ENCODE results near the gene RUFY3. TPM values are rescaled to one million over a fixed set of nuclear protein-coding genes. Genes with fewer than 3 reads are reported as not detected.
"Not testable (repeated sequence)": the region's sequence is repeated elsewhere in the genome, so short reads cannot be mapped to it uniquely, and the experiment has no call there.

RUFY3 gene
- total and polyA plus RNA-seq, 7 donors = 6.0 to 73.4 (median 47.4) TPM

DNA sequence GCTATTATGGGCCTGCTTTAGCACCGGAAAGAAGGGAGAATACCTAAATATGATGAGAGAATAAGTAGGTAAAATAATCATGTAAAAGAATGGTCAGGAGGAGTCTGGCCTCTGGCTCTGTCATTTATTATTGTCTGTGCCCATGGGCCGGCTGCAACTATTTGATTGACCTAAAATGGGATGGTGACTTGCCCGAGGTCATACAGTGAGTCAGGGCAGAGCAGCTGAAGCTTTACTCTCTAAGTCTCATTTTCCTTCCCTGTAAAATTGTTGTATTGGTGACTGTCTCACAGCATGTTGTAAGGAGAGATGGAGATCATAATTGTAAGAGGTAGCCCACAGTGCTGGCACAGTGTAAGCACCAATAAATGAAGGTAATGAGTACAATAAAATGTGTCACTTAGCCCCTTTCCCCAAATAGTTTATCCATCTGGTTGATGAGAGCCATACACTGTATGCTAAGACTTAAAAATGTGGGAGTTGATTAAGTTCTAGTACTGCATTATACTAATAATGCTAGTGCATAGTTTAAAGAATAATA is 39.6 kb downstream of the RUFY3 start:
- Histone ChIP-seq H3K36me3 (peaks cover 5 to 31% (median 11%) of the 10 kb centered on the region in 4 donors), H3K9me3 (no peaks in the 10 kb centered on the region), H3K4me3 (no peak overlapping the region), H3K4me1 (peaks cover 0 to 23% (median 14%) of the 10 kb centered on the region in 4 donors), H3K27me3 (no peaks in the 10 kb centered on the region), H3K27ac (no peak overlapping the region)
- intact Hi-C loops (cut with DNase I) = no loop called here
- DNase-seq = no peak
- 92 to 96% methylated on average over 3 of the region's 3 CpGs for WGBS, 2 donors
- TF ChIP-seq POLR2A (IDR thresholded peaks at IDR 0.05) = no peak
- TF ChIP-seq, protein P1, sequence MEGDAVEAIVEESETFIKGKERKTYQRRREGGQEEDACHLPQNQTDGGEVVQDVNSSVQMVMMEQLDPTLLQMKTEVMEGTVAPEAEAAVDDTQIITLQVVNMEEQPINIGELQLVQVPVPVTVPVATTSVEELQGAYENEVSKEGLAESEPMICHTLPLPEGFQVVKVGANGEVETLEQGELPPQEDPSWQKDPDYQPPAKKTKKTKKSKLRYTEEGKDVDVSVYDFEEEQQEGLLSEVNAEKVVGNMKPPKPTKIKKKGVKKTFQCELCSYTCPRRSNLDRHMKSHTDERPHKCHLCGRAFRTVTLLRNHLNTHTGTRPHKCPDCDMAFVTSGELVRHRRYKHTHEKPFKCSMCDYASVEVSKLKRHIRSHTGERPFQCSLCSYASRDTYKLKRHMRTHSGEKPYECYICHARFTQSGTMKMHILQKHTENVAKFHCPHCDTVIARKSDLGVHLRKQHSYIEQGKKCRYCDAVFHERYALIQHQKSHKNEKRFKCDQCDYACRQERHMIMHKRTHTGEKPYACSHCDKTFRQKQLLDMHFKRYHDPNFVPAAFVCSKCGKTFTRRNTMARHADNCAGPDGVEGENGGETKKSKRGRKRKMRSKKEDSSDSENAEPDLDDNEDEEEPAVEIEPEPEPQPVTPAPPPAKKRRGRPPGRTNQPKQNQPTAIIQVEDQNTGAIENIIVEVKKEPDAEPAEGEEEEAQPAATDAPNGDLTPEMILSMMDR (IDR thresholded peaks at IDR 0.05) = no peak
- no peak for TF ChIP-seq EP300 (IDR thresholded peaks at IDR 0.05)
- TF ChIP-seq POLR2AphosphoS5 (IDR thresholded peaks at IDR 0.05) = no peak

- DNase-seq = no peak
- Histone ChIP-seq H3K27me3 (no peaks in the 10 kb centered on the region), H3K27ac (no peak overlapping the region), H3K36me3 (peaks cover 5 to 65% (median 26%) of the 10 kb centered on the region in 4 donors), H3K4me1 (peaks cover 0 to 7% (median 4%) of the 10 kb centered on the region in 4 donors), H3K4me3 (no peak overlapping the region), H3K9me3 (no peaks in the 10 kb centered on the region)
- WGBS, 2 donors = 93 to 95% methylated on average over 1 of the region's 1 CpG
- TF ChIP-seq POLR2A (IDR thresholded peaks at IDR 0.05) (no peak), EP300 (IDR thresholded peaks at IDR 0.05) (no peak), POLR2AphosphoS5 (IDR thresholded peaks at IDR 0.05) (no peak)
- TF ChIP-seq, protein P1 (IDR thresholded peaks at IDR 0.05) = no peak
- intact Hi-C loops (cut with DNase I) = no loop called here
Measured at GRCh38 chr4:70765368-70765767, 43.6 kb downstream of the RUFY3 start.

DNA sequence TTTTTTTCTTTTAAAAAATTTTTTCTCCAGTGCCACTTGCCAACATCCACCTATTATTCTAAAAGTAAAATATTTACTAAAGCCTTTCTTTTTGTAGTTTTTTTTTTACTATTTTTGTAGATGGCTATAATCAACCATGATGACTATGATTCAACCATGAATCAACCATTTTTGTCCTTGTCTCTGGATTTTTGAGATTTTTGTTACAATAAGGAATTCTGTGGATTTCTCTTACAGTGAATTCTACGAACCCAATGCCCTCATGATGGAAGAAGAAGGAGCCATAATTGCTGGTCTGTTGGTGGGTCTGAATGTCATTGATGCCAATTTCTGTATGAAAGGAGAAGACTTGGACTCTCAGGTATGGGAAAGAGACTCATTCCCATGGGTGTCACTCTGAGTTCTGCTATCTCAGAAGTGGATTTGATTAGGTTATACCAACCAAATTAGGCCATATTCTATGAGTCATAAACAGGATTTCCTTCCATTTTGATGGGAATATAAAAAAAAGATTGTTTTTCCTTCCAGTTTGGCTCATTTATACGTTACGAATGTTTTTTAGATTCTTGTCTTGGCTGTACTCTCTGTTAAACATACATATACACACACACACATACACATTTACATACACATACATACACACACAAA is 46.7 kb downstream of the RUFY3 start:
- intact Hi-C loops (cut with DNase I) = no loop called here
- no peaks in the 10 kb centered on the region for H3K27me3 ChIP-seq
- 93 to 96% methylated on average over 3 of the region's 3 CpGs for WGBS, 2 donors

DNA sequence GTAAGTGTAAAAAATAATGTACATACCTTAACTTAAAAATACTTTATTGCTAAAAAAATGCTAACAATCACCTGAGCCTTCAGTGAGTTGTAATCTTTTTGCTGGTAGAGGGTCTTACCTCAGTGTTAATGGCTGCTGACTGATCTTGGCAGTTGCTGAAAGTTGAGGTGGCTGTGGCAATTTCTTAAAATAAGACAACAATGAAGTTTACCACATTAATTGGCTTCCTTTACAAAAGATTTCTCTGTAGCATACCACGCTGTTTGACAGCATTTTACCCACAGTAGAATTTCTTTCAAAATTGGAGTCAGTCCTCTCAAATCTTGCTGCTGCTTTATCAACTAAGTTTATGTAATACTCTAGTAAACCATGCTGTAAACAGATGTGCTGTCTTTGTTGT is 47.6 kb downstream of the RUFY3 start:
- H3K4me3 ChIP-seq; H3K4me1 ChIP-seq; H3K9me3 ChIP-seq; H3K27ac ChIP-seq; DNase-seq; H3K27me3 ChIP-seq; intact Hi-C loops (cut with DNase I): not testable (repeated sequence)
- WGBS, 2 donors = 81 to 99% methylated on average over 1 of the region's 1 CpG
- H3K36me3 ChIP-seq = peaks cover 3 to 83% (median 26%) of the 10 kb centered on the region in 4 donors

More for the DNA sequence above, 46.7 kb downstream of the RUFY3 start:
- TF ChIP-seq POLR2A (IDR thresholded peaks at IDR 0.05) = no peak
- no peak for TF ChIP-seq EP300 (IDR thresholded peaks at IDR 0.05)
- Histone ChIP-seq H3K4me3 (no peak overlapping the region), H3K27ac (no peak overlapping the region), H3K36me3 (peaks cover 5 to 86% (median 32%) of the 10 kb centered on the region in 4 donors), H3K9me3 (no peaks in the 10 kb centered on the region), H3K4me1 (no peaks in the 10 kb centered on the region)
- DNase-seq = no peak

- TF ChIP-seq EP300 (IDR thresholded peaks at IDR 0.05) (no peak), POLR2A (IDR thresholded peaks at IDR 0.05) (no peak), POLR2AphosphoS5 (IDR thresholded peaks at IDR 0.05) (no peak)
- TF ChIP-seq, protein P1 (IDR thresholded peaks at IDR 0.05) = no peak
- 81 to 94% methylated on average over 6 of the region's 6 CpGs for WGBS, 2 donors
- Histone ChIP-seq H3K27ac (no peak overlapping the region), H3K9me3 (no peaks in the 10 kb centered on the region), H3K4me3 (no peak overlapping the region), H3K36me3 (peaks cover 0 to 83% (median 28%) of the 10 kb centered on the region in 4 donors), H3K27me3 (no peaks in the 10 kb centered on the region), H3K4me1 (no peaks in the 10 kb centered on the region)
- intact Hi-C loops (cut with DNase I) = no loop called here
- no peak for DNase-seq
Measured at GRCh38 chr4:70772929-70773555, 51.3 kb downstream of the RUFY3 start.
